OCI-LY7 (cell line): Measurements from ENCODE around the gene ABHD1.

Experiments
- CTCF ChIP-seq: fragments of 200-600 bp; sonication (generic); conservative IDR thresholded peaks from 2 replicates; pipeline ENCODE4 v1.5.1; 2014; ENCODE audit warnings: mild to moderate bottlenecking, antibody characterized with exemption, low read length, moderate library complexity, mixed read lengths
- EZH2phosphoT487 ChIP-seq: fragments of 200-600 bp; sonication (generic); IDR thresholded peaks from 2 replicates; pipeline ENCODE4 v1.6.1; 2018; ENCODE audit warnings: low read depth, borderline replicate concordance, mild to moderate bottlenecking, mixed run types, antibody characterized with exemption, low read length, moderate library complexity, mixed read lengths

GRCh38 chr2:27074738-27075565 lies 48.7 kb upstream of the ABHD1 start:
- TF ChIP-seq CTCF (no peak), EZH2phosphoT487 (no peak)
